Measurements from ENCODE around the gene GTPBP3. TPM values are rescaled to one million over a fixed set of nuclear protein-coding genes. Genes with fewer than 3 reads are reported as not detected.
A peak's percentile ranks its signal among the peaks of the same experiment; 100 is the strongest.

Gene GTPBP3
- total and polyA plus RNA-seq, 2 of the 13 experiments (the other 11 are each of a cell fraction or from before 2014, with no cell fraction given) = 17.5 to 30.0 TPM

GRCh38 chr19:17303167-17303939 lies 34.0 kb upstream of the GTPBP3 start, which contains the start of gene ABHD8 (continued):
- TF ChIP-seq HOMEZ (CRISPR knock-in tag; IDR thresholded peaks at IDR 0.05; ENCODE audit: low read depth) (0 out of 2 replicates have a peak, but pooled peaks have one; percentile 34), USF2 (IDR thresholded peaks at IDR 0.05; ENCODE audit: low read depth, low read length) (peak; percentile 74), USF2 (CRISPR knock-in tag; IDR thresholded peaks at IDR 0.05; ENCODE audit: borderline replicate concordance) (peak; percentile 72; the same call in 1 of the 2 replicates), ZNF33B (CRISPR knock-in tag; IDR thresholded peaks at IDR 0.05) (no peak), ZNF629 (CRISPR knock-in tag; conservative IDR thresholded peaks at IDR 0.05) (no peak), ZNF558 (CRISPR knock-in tag; IDR thresholded peaks at IDR 0.05; ENCODE audit: borderline replicate concordance) (no peak), KLF11 (CRISPR knock-in tag; IDR thresholded peaks at IDR 0.05) (no peak), ZNF451 (CRISPR knock-in tag; IDR thresholded peaks at IDR 0.05) (no peak), NCOA2 (CRISPR knock-in tag; IDR thresholded peaks at IDR 0.05) (no peak), HMGXB3 (CRISPR knock-in tag; IDR thresholded peaks at IDR 0.05; ENCODE audit: borderline replicate concordance) (no peak), HCFC1 (IDR thresholded peaks at IDR 0.05; ENCODE audit: low read depth, low read length) (no peak), NR2F1 (CRISPR knock-in tag; IDR thresholded peaks at IDR 0.05) (peak; percentile 26 to 69; a peak in 2 of 4 replicates), ZBED4 (CRISPR knock-in tag; IDR thresholded peaks at IDR 0.05; ENCODE audit: borderline replicate concordance) (no peak; the same call in 1 of the 2 replicates), CBFB (CRISPR knock-in tag; IDR thresholded peaks at IDR 0.05) (no peak; the same call in 1 of the 2 replicates), TBL1XR1 (IDR thresholded peaks at IDR 0.05; ENCODE audit: borderline replicate concordance, low read length, partially characterized antibody) (no peak), NFIB (CRISPR knock-in tag; IDR thresholded peaks at IDR 0.05; ENCODE audit: borderline replicate concordance) (no peak), ZIK1 (CRISPR knock-in tag; IDR thresholded peaks at IDR 0.05; ENCODE audit: borderline replicate concordance, low read depth) (no peak)
